Spleen (tissue), 11 donors: ENCODE data around the gene BRS3. TPM values are rescaled to one million over a fixed set of nuclear protein-coding genes. Genes with fewer than 3 reads are reported as not detected.

Experiments
- DNase-seq: peaks from one replicate; pipeline ENCODE4 v3.0.0-alpha.2; 2020
- H3K27ac ChIP-seq, 8 donors: fragments of 200-600 bp; sonication (generic) in 7 of 8; 1 replicate in 4 of 8; 2 replicates in 4 of 8; pipeline versions ENCODE4 v1.5.0 to v1.8.0; 2016 to 2021; ENCODE audit warnings: inconsistent platforms in 4 of 8, mild to moderate bottlenecking in 4 of 8, moderate library complexity in 1 of 8
- H3K27me3 ChIP-seq, 7 donors: fragments of 200-600 bp; sonication (generic) in 6 of 7; replicated peaks in 1 of 7; 1 replicate in 4 of 7; 2 replicates in 3 of 7; pipeline versions ENCODE4 v1.5.0 to v1.8.0; 2016 to 2021; ENCODE audit warnings: inconsistent platforms in 3 of 7, mild to moderate bottlenecking in 1 of 7
- H3K36me3 ChIP-seq, 6 donors: fragments of 200-600 bp; sonication (generic) in 5 of 6; 1 replicate in 4 of 6; 2 replicates in 2 of 6; pipeline versions ENCODE4 v1.5.0 to v1.8.0; 2016 to 2021; ENCODE audit warnings: inconsistent platforms in 2 of 6
- H3K4me1 ChIP-seq, 6 donors: fragments of 200-600 bp; sonication (generic) in 5 of 6; 1 replicate in 3 of 6; 2 replicates in 3 of 6; pipeline versions ENCODE4 v1.5.0 to v1.8.0; 2016 to 2021; ENCODE audit warnings: inconsistent platforms in 3 of 6
- H3K4me3 ChIP-seq, 8 donors: fragments of 200-600 bp; sonication (generic) in 7 of 8; 1 replicate in 4 of 8; 2 replicates in 4 of 8; pipeline versions ENCODE4 v1.5.0 to v1.8.0; 2016 to 2021; ENCODE audit warnings: inconsistent platforms in 4 of 8, mild to moderate bottlenecking in 4 of 8, moderate library complexity in 2 of 8
- H3K9me3 ChIP-seq, 8 donors: fragments of 200-600 bp; sonication (generic) in 7 of 8; 1 replicate in 4 of 8; 2 replicates in 4 of 8; pipeline versions ENCODE4 v1.5.0 to v1.8.0; 2016 to 2021; ENCODE audit warnings: inconsistent platforms in 4 of 8
- POLR2A ChIP-seq, 3 donors: fragments of 450-650 bp; IDR thresholded peaks; one replicate each; pipeline ENCODE4 v1.5.1; 2017; ENCODE audit warnings: antibody characterized with exemption in 3 of 3, mild to moderate bottlenecking in 1 of 3
- POLR2AphosphoS5 ChIP-seq, 3 donors: sonication (generic); formaldehyde crosslinking; IDR thresholded peaks; one replicate each; pipeline ENCODE4 v1.5.1; 2017; ENCODE audit warnings: antibody characterized with exemption in 3 of 3
- WGBS, 5 donors: extraction: QIAGEN DNeasy Blood & Tissue Kit in 3 of 5; methylation state at CpG; one replicate each; pipeline versions ENCODE4 v1.1.5 to v1.1.7; 2013 to 2018; 5-methylcytosine and 5-hydroxymethylcytosine counted together
- intact Hi-C: fragments of 100-400 bp; cut with DNase I; formaldehyde crosslinking; loops from one replicate; pipeline ENCODE4 v1.15.0; 2023; ENCODE audit warnings: low total_unique reads
- polyA plus RNA-seq, 3 donors: library from polyadenylated mRNA; stranded (reverse); fragments of 200-250 nt; gene quantifications; one replicate each; pipeline ENCODE4 v1.2.1, GENCODE V29; 2013
- total RNA-seq, 7 donors: library from RNA; depleted of rRNA in 3 of 7; stranded (reverse); fragments of >200 nt in 3 of 7; fragmentation: NEBNext Ultra II Directional in 4 of 7; extraction: Animal tissue kit (Norgen Biotek cat#: 25700) in 4 of 7; gene quantifications; one replicate each; pipeline versions ENCODE4 v1.1.0 to v1.2.1, GENCODE V29; 2016 to 2021
- TF ChIP-seq, protein P1 (sequence below), 11 experiments: fragments of 200-600 bp in 7 of 11; fragments of 450-650 bp in 4 of 11; sonication (generic) in 4 of 11; IDR thresholded peaks in 8 of 11; conservative IDR thresholded peaks in 3 of 11; 1 replicate in 7 of 11; 2 replicates in 4 of 11; pipeline versions ENCODE4 v1.4.0 to v1.8.0; 2016 to 2021; ENCODE audit warnings: antibody characterized with exemption in 11 of 11, inconsistent platforms in 4 of 11, mild to moderate bottlenecking in 1 of 11
- donor health status: healthy with polysubstance abuse.
- donor health status: DM: no; HTN: no; CAD: no; lungs with moderate emphysema.
- donor health status: DM: no; HTN: no; CAD: no.
- donor health status: Bipolar disorder and iron deficiency.
- donor health status: healthy.
- donor health status: DM: no; HTN: no; CAD: no.
- donor health status: DM: yes; HTN: yes; CAD: no.

Gene BRS3
- total and polyA plus RNA-seq, 10 donors = not detected

DNA sequence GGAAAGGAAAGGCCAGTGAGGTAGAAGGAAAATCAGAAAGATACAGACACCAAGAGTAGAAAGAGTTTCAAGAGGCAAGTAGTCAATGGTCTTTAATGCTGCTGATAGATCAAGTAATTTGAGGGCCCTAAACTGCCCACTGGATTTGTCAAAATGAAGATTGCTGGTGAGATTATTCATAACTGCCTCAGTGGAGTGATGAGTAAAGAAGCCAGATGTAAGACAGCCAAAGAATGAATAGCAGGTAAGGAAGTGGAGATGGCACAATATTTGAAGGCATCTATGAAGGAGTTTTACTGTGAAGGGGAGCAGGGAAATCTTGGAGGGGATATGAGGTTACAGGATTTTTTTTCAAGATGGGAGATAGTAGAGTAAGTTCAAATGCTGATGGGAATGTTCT lies 39.8 kb upstream of the BRS3 start:
- intact Hi-C loops = no loop called here
- TF ChIP-seq, protein P1, sequence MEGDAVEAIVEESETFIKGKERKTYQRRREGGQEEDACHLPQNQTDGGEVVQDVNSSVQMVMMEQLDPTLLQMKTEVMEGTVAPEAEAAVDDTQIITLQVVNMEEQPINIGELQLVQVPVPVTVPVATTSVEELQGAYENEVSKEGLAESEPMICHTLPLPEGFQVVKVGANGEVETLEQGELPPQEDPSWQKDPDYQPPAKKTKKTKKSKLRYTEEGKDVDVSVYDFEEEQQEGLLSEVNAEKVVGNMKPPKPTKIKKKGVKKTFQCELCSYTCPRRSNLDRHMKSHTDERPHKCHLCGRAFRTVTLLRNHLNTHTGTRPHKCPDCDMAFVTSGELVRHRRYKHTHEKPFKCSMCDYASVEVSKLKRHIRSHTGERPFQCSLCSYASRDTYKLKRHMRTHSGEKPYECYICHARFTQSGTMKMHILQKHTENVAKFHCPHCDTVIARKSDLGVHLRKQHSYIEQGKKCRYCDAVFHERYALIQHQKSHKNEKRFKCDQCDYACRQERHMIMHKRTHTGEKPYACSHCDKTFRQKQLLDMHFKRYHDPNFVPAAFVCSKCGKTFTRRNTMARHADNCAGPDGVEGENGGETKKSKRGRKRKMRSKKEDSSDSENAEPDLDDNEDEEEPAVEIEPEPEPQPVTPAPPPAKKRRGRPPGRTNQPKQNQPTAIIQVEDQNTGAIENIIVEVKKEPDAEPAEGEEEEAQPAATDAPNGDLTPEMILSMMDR (IDR thresholded peaks at IDR 0.05 in 8 of 11, conservative IDR thresholded peaks at IDR 0.05 in 3 of 11) = no peak
- TF ChIP-seq POLR2AphosphoS5 (IDR thresholded peaks at IDR 0.05) = no peak
- no peak for TF ChIP-seq POLR2A (IDR thresholded peaks at IDR 0.05)

GRCh38 chrX:136450050-136450830 lies 37.5 kb upstream of the BRS3 start:
- Histone ChIP-seq H3K27ac (no peak overlapping the region), H3K4me1 (no peaks in the 10 kb centered on the region), H3K27me3 (peaks cover 0 to 9% (median 0%) of the 10 kb centered on the region in 7 donors), H3K9me3 (no peaks in the 10 kb centered on the region), H3K36me3 (no peaks in the 10 kb centered on the region), H3K4me3 (no peak overlapping the region)
- TF ChIP-seq POLR2A (IDR thresholded peaks at IDR 0.05) = no peak
- no peak for TF ChIP-seq POLR2AphosphoS5 (IDR thresholded peaks at IDR 0.05)
- TF ChIP-seq, protein P1 (IDR thresholded peaks at IDR 0.05 in 8 of 11, conservative IDR thresholded peaks at IDR 0.05 in 3 of 11) = no peak
- 59 to 79% (median 61%) methylated on average over 8 of the region's 8 CpGs for WGBS, 5 donors
- intact Hi-C loops = no loop called here
- no peak for DNase-seq

More for the DNA sequence above, 39.8 kb upstream of the BRS3 start:
- Histone ChIP-seq H3K4me1 (no peaks in the 10 kb centered on the region), H3K36me3 (no peaks in the 10 kb centered on the region), H3K9me3 (no peaks in the 10 kb centered on the region), H3K4me3 (no peak overlapping the region), H3K27me3 (peaks cover 0 to 9% (median 0%) of the 10 kb centered on the region in 7 donors), H3K27ac (no peak overlapping the region)
- no peak for DNase-seq

DNA sequence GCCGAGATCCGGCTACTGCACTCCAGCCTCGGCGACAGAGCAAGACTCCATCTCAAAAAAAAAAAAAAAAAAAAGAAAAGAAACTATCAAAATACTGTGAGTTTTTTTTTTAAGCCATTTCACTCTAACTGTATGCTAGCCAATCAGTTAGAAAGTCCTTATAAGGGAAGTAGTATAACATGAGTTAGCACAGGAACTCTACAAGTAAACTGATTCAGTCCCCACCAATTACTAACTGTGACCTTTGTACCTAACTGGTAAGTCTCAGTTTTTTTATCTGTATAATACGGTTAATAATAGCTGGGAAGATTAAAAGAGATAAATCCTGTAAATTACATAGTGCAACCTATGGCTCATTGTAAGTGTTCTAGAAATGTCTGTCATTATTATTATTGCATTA lies 35.1 kb upstream of the BRS3 start:
- 87 to 96% (median 92%) methylated on average over 5 of the region's 5 CpGs for WGBS, 5 donors
- peaks cover 0 to 6% (median 0%) of the 10 kb centered on the region in 7 donors for H3K27me3 ChIP-seq
- H3K4me3 ChIP-seq = no peak overlapping the region
- no peaks in the 10 kb centered on the region for H3K9me3 ChIP-seq
- intact Hi-C loops = no loop called here
- DNase-seq = no peak
- TF ChIP-seq POLR2AphosphoS5 (IDR thresholded peaks at IDR 0.05) = no peak
- TF ChIP-seq, protein P1 (IDR thresholded peaks at IDR 0.05 in 8 of 11, conservative IDR thresholded peaks at IDR 0.05 in 3 of 11) = no peak
- TF ChIP-seq POLR2A (IDR thresholded peaks at IDR 0.05) = no peak
- H3K4me1 ChIP-seq = no peaks in the 10 kb centered on the region
- no peak overlapping the region for H3K27ac ChIP-seq
- H3K36me3 ChIP-seq = no peaks in the 10 kb centered on the region

DNA sequence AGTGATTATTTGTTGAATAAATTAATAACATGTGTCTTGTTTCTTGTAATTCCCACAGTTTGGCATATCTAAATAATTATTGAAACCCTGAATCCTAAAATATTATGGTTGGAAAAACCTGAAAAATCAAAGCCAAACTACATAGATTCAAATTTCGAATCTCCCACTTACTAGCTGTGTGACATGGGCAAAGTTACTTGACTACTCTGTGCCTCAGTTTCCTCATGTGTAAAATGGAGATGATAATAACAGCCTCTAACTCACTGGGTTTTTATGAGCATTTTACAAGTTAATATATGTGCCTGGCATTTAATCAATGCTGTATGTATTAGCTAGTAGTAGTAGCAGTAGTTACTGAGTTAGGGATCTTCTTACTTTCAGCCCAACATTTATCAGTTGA lies 34.6 kb upstream of the BRS3 start:
- Histone ChIP-seq H3K27me3 (peaks cover 0 to under 1% (median 0%) of the 10 kb centered on the region in 7 donors), H3K36me3 (no peaks in the 10 kb centered on the region), H3K4me1 (no peaks in the 10 kb centered on the region), H3K27ac (no peak overlapping the region), H3K4me3 (no peak overlapping the region), H3K9me3 (no peaks in the 10 kb centered on the region)
- DNase-seq = no peak
- TF ChIP-seq, protein P1 (IDR thresholded peaks at IDR 0.05 in 8 of 11, conservative IDR thresholded peaks at IDR 0.05 in 3 of 11) = no peak
- no peak for TF ChIP-seq POLR2AphosphoS5 (IDR thresholded peaks at IDR 0.05)
- no peak for TF ChIP-seq POLR2A (IDR thresholded peaks at IDR 0.05)
- intact Hi-C loops = no loop called here
- WGBS, 5 donors = 63 to 89% (median 71%) methylated on average over 1 of the region's 1 CpG
